Endothelial cell (in vitro differentiated cells): Measurements from ENCODE around the gene PLEKHA7. TPM values are rescaled to one million over a fixed set of nuclear protein-coding genes. Genes with fewer than 3 reads are reported as not detected.
A peak's percentile ranks its signal among the peaks of the same experiment; 100 is the strongest.

ENCODE experiments used
- DNase-seq: peaks from one replicate; pipeline ENCODE4 v3.0.0; 2021; ENCODE audit warnings: low spot score
- H3K27ac Mint-ChIP-seq: one replicate; pipeline ENCODE4 v1.8.0; 2021; ENCODE audit warnings: mixed read lengths, inconsistent platforms; ENCODE audit not compliant: unreplicated experiment
- H3K27me3 Mint-ChIP-seq: one replicate; pipeline ENCODE4 v1.8.0; 2021; ENCODE audit warnings: mild to moderate bottlenecking, moderate library complexity, mixed read lengths, inconsistent platforms; ENCODE audit not compliant: unreplicated experiment
- H3K36me3 Mint-ChIP-seq: one replicate; pipeline ENCODE4 v1.8.0; 2021; ENCODE audit warnings: mild to moderate bottlenecking, low read depth, mixed read lengths, inconsistent platforms; ENCODE audit not compliant: unreplicated experiment
- H3K4me1 Mint-ChIP-seq: one replicate; pipeline ENCODE4 v1.8.0; 2021; ENCODE audit warnings: mild to moderate bottlenecking, mixed read lengths, inconsistent platforms; ENCODE audit not compliant: unreplicated experiment
- H3K4me3 Mint-ChIP-seq: one replicate; pipeline ENCODE4 v1.8.0; 2021; ENCODE audit warnings: mild to moderate bottlenecking, mixed read lengths, inconsistent platforms; ENCODE audit not compliant: unreplicated experiment
- H3K9me3 Mint-ChIP-seq: one replicate; pipeline ENCODE4 v1.8.0; 2021; ENCODE audit warnings: mixed read lengths, inconsistent platforms; ENCODE audit not compliant: unreplicated experiment
- CTCF ChIP-seq: fragments of 200-600 bp; sonication (generic); IDR thresholded peaks from one replicate; pipeline ENCODE4 v1.5.0; 2021; ENCODE audit warnings: antibody characterized with exemption; ENCODE audit not compliant: unreplicated experiment
- total RNA-seq: library from RNA; stranded (reverse); fragmentation: NEBNext Ultra II Directional; extraction: Animal tissue kit (Norgen Biotek cat#: 25700); gene quantifications from one replicate; pipeline ENCODE4 v1.2.1, GENCODE V29; 2021; ENCODE audit not compliant: unreplicated experiment

PLEKHA7 gene
- total RNA-seq, 1 donor from 2014 or later, result 8.2 TPM

GRCh38 chr11:16945671-16946469, 68.3 kb downstream of the PLEKHA7 start:
- peak; percentile 73 for DNase-seq
- Mint-ChIP-seq H3K4me1 (peaks cover 16% of the 10 kb centered on the region), H3K36me3 (no peaks in the 10 kb centered on the region), H3K9me3 (no peaks in the 10 kb centered on the region), H3K27ac (no peak overlapping the region), H3K4me3 (no peak overlapping the region), H3K27me3 (no peaks in the 10 kb centered on the region)
- TF ChIP-seq CTCF, result peak; percentile 48

- no peaks in the 10 kb centered on the region for H3K36me3 Mint-ChIP-seq
- no peaks in the 10 kb centered on the region for H3K9me3 Mint-ChIP-seq
- no peak for TF ChIP-seq CTCF
- H3K27me3 Mint-ChIP-seq, result no peaks in the 10 kb centered on the region
- H3K27ac Mint-ChIP-seq, result no peak overlapping the region
- DNase-seq, result no peak
- H3K4me1 Mint-ChIP-seq, result peaks cover 4% of the 10 kb centered on the region
- H3K4me3 Mint-ChIP-seq, result no peak overlapping the region
Measured at GRCh38 chr11:16942911-16943310, 71.3 kb downstream of the PLEKHA7 start.

- no peaks in the 10 kb centered on the region for H3K9me3 Mint-ChIP-seq
- TF ChIP-seq CTCF, result no peak
- H3K27ac Mint-ChIP-seq, result no peak overlapping the region
- no peak for DNase-seq
- no peaks in the 10 kb centered on the region for H3K27me3 Mint-ChIP-seq
- H3K4me3 Mint-ChIP-seq, result no peak overlapping the region
- no peaks in the 10 kb centered on the region for H3K36me3 Mint-ChIP-seq
- peaks cover 4% of the 10 kb centered on the region for H3K4me1 Mint-ChIP-seq
Measured at GRCh38 chr11:16942342-16942741, 71.9 kb downstream of the PLEKHA7 start.

GRCh38 chr11:16941935-16942334, 72.3 kb downstream of the PLEKHA7 start:
- Mint-ChIP-seq H3K4me3 (no peak overlapping the region), H3K9me3 (no peaks in the 10 kb centered on the region), H3K27ac (no peak overlapping the region), H3K36me3 (no peaks in the 10 kb centered on the region), H3K4me1 (peaks cover 4% of the 10 kb centered on the region), H3K27me3 (no peaks in the 10 kb centered on the region)
- no peak for TF ChIP-seq CTCF
- DNase-seq, result no peak

- H3K27me3 Mint-ChIP-seq, result no peaks in the 10 kb centered on the region
- no peak overlapping the region for H3K4me3 Mint-ChIP-seq
- DNase-seq, result no peak
- TF ChIP-seq CTCF, result no peak
- H3K9me3 Mint-ChIP-seq, result no peaks in the 10 kb centered on the region
- no peak overlapping the region for H3K27ac Mint-ChIP-seq
- H3K4me1 Mint-ChIP-seq, result no peaks in the 10 kb centered on the region
- no peaks in the 10 kb centered on the region for H3K36me3 Mint-ChIP-seq
Measured at GRCh38 chr11:16938061-16938460, 76.2 kb downstream of the PLEKHA7 start.
